Activated CD4-positive, alpha-beta T cell treated with anti-CD3 and anti-CD28 coated beads for 4 hours (primary cell): Measurements from ENCODE around the gene STAB1.

Experiments used
- DNase-seq, 2 donors: peaks; one replicate each; pipeline ENCODE4 v3.0.0-alpha.2; 2020

Gene STAB1

GRCh38 chr3:52512105-52512504 is 17.0 kb downstream of the STAB1 start:
- no peak for DNase-seq

- no peak for DNase-seq
Observed at GRCh38 chr3:52512727-52513126, 17.6 kb downstream of the STAB1 start.

- no peak for DNase-seq
Observed at GRCh38 chr3:52513281-52513680, 18.1 kb downstream of the STAB1 start.

DNA sequence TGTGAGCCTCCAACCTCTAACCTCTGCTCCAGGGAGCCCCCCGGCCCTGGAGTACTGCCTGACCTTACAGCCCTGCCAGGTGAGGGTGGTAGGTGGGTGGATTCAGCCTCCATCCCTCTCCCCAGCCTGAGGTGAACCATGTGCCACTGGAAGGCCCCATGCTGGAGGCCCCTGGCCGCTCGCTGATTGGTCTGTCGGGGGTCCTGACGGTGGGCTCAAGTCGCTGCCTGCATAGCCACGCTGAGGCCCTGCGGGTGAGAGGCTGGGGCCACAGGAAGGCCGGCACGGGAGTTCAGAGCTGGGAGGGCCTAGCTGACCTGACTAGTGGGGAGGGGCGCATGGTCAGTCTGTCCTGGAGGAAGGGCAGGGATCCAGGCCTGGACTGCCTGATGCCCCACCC is 19.4 kb downstream of the STAB1 start:
- DNase-seq, result no peak

- no peak for DNase-seq
Observed at GRCh38 chr3:52515192-52515591, 20.1 kb downstream of the STAB1 start.

- no peak for DNase-seq
Observed at GRCh38 chr3:52516509-52517195, 21.5 kb downstream of the STAB1 start.

GRCh38 chr3:52517796-52518722 is 22.9 kb downstream of the STAB1 start:
- DNase-seq, result no peak

GRCh38 chr3:52518723-52519444 is 23.7 kb downstream of the STAB1 start:
- no peak for DNase-seq

GRCh38 chr3:52519445-52520140 is 24.5 kb downstream of the STAB1 start:
- no peak for DNase-seq

GRCh38 chr3:52520141-52520667 is 25.1 kb downstream of the STAB1 start:
- no peak for DNase-seq

DNA sequence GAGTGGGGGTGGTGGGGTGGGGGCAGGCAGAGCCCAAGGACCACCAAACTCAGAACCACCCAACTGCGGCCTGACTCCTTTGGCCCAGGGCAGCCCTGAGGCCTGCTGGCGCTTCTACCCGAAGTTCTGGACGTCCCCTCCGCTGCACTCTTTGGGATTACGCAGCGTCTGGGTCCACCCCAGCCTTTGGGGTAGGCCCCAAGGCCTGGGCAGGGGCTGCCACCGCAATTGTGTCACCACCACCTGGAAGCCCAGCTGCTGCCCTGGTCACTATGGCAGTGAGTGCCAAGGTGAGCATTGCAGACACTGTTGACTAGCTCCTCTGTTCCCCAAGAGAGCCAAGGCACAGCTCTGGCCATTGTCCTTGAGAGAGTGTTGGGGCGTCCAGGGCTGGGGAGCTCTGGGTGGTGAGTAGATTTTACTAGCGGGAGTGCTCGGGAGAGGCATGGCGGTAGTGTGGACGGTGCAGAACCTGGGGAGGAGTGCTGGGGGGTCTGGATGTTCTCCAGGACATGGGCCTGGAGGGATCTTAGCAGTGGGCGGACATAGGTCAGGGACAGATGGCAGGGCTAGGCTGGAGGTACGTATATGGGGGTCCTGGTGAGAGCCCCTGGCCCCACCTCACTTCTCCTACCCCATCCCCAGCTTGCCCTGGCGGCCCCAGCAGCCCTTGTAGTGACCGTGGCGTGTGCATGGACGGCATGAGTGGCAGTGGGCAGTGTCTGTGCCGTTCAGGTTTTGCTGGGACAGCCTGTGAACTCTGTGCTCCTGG is 25.8 kb downstream of the STAB1 start:
- DNase-seq, result no peak

DNA sequence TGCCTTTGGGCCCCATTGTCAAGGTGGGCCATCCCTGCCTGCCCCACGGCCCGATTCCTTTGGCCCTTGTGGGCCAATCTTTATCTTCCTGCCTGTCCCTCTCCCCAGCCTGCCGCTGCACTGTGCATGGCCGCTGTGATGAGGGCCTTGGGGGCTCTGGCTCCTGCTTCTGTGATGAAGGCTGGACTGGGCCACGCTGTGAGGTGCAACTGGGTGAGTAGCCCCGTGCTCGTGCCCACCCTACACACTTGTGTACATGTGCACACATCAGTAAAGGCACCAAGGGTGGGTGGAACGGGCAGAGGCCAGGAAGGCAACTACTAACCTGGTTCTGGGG is 26.3 kb downstream of the STAB1 start:
- DNase-seq, result no peak

GRCh38 chr3:52521881-52522650 is 26.9 kb downstream of the STAB1 start:
- no peak for DNase-seq

DNA sequence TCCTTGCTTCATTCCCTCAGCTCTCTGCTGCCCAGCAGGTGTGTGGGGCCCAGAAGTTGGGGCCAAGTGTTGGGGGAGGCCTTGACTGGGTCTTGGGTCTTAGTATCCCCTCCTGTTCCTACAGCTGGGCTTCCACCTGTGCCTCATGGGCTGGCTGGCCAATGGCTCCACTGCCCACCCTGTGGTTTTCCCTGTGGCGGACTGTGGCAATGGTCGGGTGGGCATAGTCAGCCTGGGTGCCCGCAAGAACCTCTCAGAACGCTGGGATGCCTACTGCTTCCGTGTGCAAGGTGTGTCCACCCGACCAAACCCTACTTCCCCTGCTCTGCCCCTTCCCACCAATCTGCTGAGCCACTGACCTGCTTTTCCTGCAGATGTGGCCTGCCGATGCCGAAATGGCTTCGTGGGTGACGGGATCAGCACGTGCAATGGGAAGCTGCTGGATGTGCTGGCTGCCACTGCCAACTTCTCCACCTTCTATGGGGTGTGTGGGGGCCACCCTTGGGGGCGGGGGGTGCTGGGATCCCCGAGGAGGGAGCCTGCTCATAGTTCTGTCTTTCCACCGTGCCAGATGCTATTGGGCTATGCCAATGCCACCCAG is 27.6 kb downstream of the STAB1 start:
- DNase-seq, result no peak

GRCh38 chr3:52523386-52524257 is 28.5 kb downstream of the STAB1 start:
- DNase-seq, result no peak

GRCh38 chr3:52524258-52524751 is 29.2 kb downstream of the STAB1 start:
- no peak for DNase-seq

- no peak for DNase-seq
Observed at GRCh38 chr3:52524752-52525679, 29.9 kb downstream of the STAB1 start.
